HG02938 (cell line): ENCODE data around the gene DAB1.
"Not testable (repeated sequence)": the region's sequence is repeated elsewhere in the genome, so short reads cannot be mapped to it uniquely, and the experiment has no call there.

Experiments used
- ATAC-seq: cut with Tn5 transposase; IDR thresholded peaks from one replicate; pipeline ENCODE4 v1.9.1; 2021; ENCODE audit warnings: mild to moderate bottlenecking, moderate library complexity; ENCODE audit not compliant: unreplicated experiment

DAB1 gene

GRCh38 chr1:57232500-57232899 is 191.4 kb downstream of the DAB1 start:
- no peak for ATAC-seq

- no peak for ATAC-seq
These were observed 193.9 kb downstream of the DAB1 start for GRCh38 chr1:57229998-57230397.

- no peak for ATAC-seq
These were observed 194.8 kb downstream of the DAB1 start for GRCh38 chr1:57229076-57229475.

- no peak for ATAC-seq
These were observed 201.1 kb downstream of the DAB1 start for GRCh38 chr1:57222801-57223200.

GRCh38 chr1:57222307-57222706 is 201.6 kb downstream of the DAB1 start:
- ATAC-seq: no peak

GRCh38 chr1:57220905-57221304 is 203.0 kb downstream of the DAB1 start:
- not testable (repeated sequence) for ATAC-seq

- no peak for ATAC-seq
These were observed 205.3 kb downstream of the DAB1 start for GRCh38 chr1:57218487-57219079.

- ATAC-seq: no peak
These were observed 206.0 kb downstream of the DAB1 start for GRCh38 chr1:57217905-57218304.

GRCh38 chr1:57214951-57215575 is 208.8 kb downstream of the DAB1 start:
- ATAC-seq: no peak

- ATAC-seq: no peak
These were observed 213.0 kb downstream of the DAB1 start for GRCh38 chr1:57210881-57211280.

GRCh38 chr1:57209495-57209894 is 214.4 kb downstream of the DAB1 start:
- no peak for ATAC-seq

- no peak for ATAC-seq
These were observed 215.0 kb downstream of the DAB1 start for GRCh38 chr1:57208741-57209302.

GRCh38 chr1:57206038-57206437 is 217.8 kb downstream of the DAB1 start:
- no peak for ATAC-seq

GRCh38 chr1:57204942-57205787 is 218.7 kb downstream of the DAB1 start:
- no peak for ATAC-seq

GRCh38 chr1:57204091-57204490 is 219.8 kb downstream of the DAB1 start:
- ATAC-seq: no peak

GRCh38 chr1:57202241-57202640 is 221.6 kb downstream of the DAB1 start:
- ATAC-seq: no peak

- ATAC-seq: no peak
These were observed 224.9 kb downstream of the DAB1 start for GRCh38 chr1:57198912-57199311.

GRCh38 chr1:57195436-57195941 is 228.4 kb downstream of the DAB1 start:
- no peak for ATAC-seq

GRCh38 chr1:57192222-57192621 is 231.6 kb downstream of the DAB1 start:
- ATAC-seq: no peak

- ATAC-seq: no peak
These were observed 233.0 kb downstream of the DAB1 start for GRCh38 chr1:57190898-57191297.

GRCh38 chr1:57188168-57188567 is 235.7 kb downstream of the DAB1 start:
- no peak for ATAC-seq
